AG09319 (cell line): ENCODE results near the gene UTS2.

Experiments used
- DNase-seq: peaks from one replicate; pipeline ENCODE4 v3.0.0-alpha.2; 2010; ENCODE audit warnings: low read depth; ENCODE audit errors: extremely low read depth
- CTCF ChIP-seq: IDR thresholded peaks from 2 replicates; pipeline ENCODE4 v1.5.1; 2011; ENCODE audit warnings: low read depth, mild to moderate bottlenecking, inconsistent platforms, low read length, moderate library complexity

The UTS2 gene

GRCh38 chr1:7813677-7814373 lies 39.0 kb downstream of the UTS2 start:
- DNase-seq = no peak
- no peak for TF ChIP-seq CTCF

- no peak for DNase-seq
- no peak for TF ChIP-seq CTCF
These were observed 41.4 kb downstream of the UTS2 start for GRCh38 chr1:7811476-7811875.

GRCh38 chr1:7810395-7810794 lies 42.5 kb downstream of the UTS2 start:
- TF ChIP-seq CTCF = no peak
- DNase-seq = peak; percentile 7

GRCh38 chr1:7809742-7810141 lies 43.1 kb downstream of the UTS2 start:
- no peak for DNase-seq
- TF ChIP-seq CTCF = no peak

GRCh38 chr1:7808253-7808844 lies 44.5 kb downstream of the UTS2 start:
- TF ChIP-seq CTCF = peak; percentile 39
- DNase-seq = peak; percentile 8

GRCh38 chr1:7805460-7805859 lies 47.4 kb downstream of the UTS2 start:
- no peak for DNase-seq
- no peak for TF ChIP-seq CTCF
